GM19328 (cell line): Measurements from ENCODE around the gene PGM2L1.
"Not testable (repeated sequence)": the region's sequence is repeated elsewhere in the genome, so short reads cannot be mapped to it uniquely, and the experiment has no call there.

Source experiments
- ATAC-seq: cut with Tn5 transposase; IDR thresholded peaks from one replicate; pipeline ENCODE4 v1.9.1; 2021; ENCODE audit warnings: mild to moderate bottlenecking, moderate library complexity; ENCODE audit not compliant: unreplicated experiment

The PGM2L1 gene

GRCh38 chr11:74398244-74399159, at the start of gene PGM2L1:
PGM2L1 (minus strand) TSS chr11:74398433; CDS start chr11:74398161, 272 bp downstream.
- peak; percentile 94 for ATAC-seq

- no peak for ATAC-seq
Observed at GRCh38 chr11:74447720-74448119, 49.5 kb upstream of the PGM2L1 start.

GRCh38 chr11:74446532-74446938, 48.3 kb upstream of the PGM2L1 start:
- ATAC-seq: no peak

GRCh38 chr11:74444173-74444826, 46.1 kb upstream of the PGM2L1 start:
- ATAC-seq: no peak

- no peak for ATAC-seq
Observed at GRCh38 chr11:74443071-74443864, 45.0 kb upstream of the PGM2L1 start.

GRCh38 chr11:74442636-74443035, 44.4 kb upstream of the PGM2L1 start:
- ATAC-seq: no peak

GRCh38 chr11:74438681-74439080, 40.4 kb upstream of the PGM2L1 start:
- ATAC-seq: no peak

GRCh38 chr11:74437441-74438042, 39.3 kb upstream of the PGM2L1 start:
- no peak for ATAC-seq

GRCh38 chr11:74434528-74434927, 36.3 kb upstream of the PGM2L1 start:
- no peak for ATAC-seq

- ATAC-seq: no peak
Observed at GRCh38 chr11:74429205-74429604, 31.0 kb upstream of the PGM2L1 start.

- ATAC-seq: no peak
Observed at GRCh38 chr11:74427384-74427886, 29.2 kb upstream of the PGM2L1 start.

GRCh38 chr11:74425100-74425499, 26.9 kb upstream of the PGM2L1 start:
- no peak for ATAC-seq

- ATAC-seq: no peak
Observed at GRCh38 chr11:74418509-74418895, 20.3 kb upstream of the PGM2L1 start.

- ATAC-seq: no peak
Observed at GRCh38 chr11:74417860-74418508, 19.8 kb upstream of the PGM2L1 start.

GRCh38 chr11:74417379-74417804, 19.2 kb upstream of the PGM2L1 start:
- ATAC-seq: no peak

GRCh38 chr11:74416974-74417373, 18.7 kb upstream of the PGM2L1 start:
- not testable (repeated sequence) for ATAC-seq

GRCh38 chr11:74412733-74413359, 14.6 kb upstream of the PGM2L1 start:
- no peak for ATAC-seq

GRCh38 chr11:74412321-74412720, 14.1 kb upstream of the PGM2L1 start:
- no peak for ATAC-seq

GRCh38 chr11:74409633-74410032, 11.4 kb upstream of the PGM2L1 start:
- no peak for ATAC-seq
